K562 (cell line): ENCODE results near the gene LASP1.

ENCODE experiments used
- GTF2F1 ChIP-seq: IDR thresholded peaks from 2 replicates; pipeline ENCODE4 v1.6.1; 2011; ENCODE audit warnings: low read depth, low read length, improper control_type of control experiment
- TF ChIP-seq, protein P1 (sequence below), 3 experiments: IDR thresholded peaks in 2 of 3; conservative IDR thresholded peaks in 1 of 3; 2 replicates each; pipeline ENCODE4 v1.5.1; 2011 to 2012; ENCODE audit warnings: low read length in 3 of 3, mild to moderate bottlenecking in 3 of 3, control low read depth in 2 of 3, improper control_type of control experiment in 1 of 3, inconsistent platforms in 1 of 3, low read depth in 1 of 3, mixed read lengths in 1 of 3, moderate library complexity in 1 of 3; ENCODE audit not compliant: insufficient read depth in 2 of 3

DNA sequence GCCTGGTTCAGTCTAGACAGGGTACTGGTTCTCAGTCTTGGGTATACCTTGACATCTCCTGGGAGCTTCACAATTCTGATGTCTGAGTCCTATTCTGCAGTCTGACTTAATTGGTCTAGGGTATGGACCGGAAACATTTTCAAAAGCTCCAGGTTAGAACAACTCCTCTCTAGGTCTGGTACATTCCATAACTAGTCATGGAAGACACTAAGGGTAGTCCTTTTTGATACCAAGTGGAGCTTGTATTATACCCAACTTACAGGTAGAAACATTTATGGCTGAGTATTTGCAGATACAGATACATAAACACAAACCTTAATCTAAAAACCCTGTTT is 21.3 kb upstream of the LASP1 start:
- TF ChIP-seq, protein P1, sequence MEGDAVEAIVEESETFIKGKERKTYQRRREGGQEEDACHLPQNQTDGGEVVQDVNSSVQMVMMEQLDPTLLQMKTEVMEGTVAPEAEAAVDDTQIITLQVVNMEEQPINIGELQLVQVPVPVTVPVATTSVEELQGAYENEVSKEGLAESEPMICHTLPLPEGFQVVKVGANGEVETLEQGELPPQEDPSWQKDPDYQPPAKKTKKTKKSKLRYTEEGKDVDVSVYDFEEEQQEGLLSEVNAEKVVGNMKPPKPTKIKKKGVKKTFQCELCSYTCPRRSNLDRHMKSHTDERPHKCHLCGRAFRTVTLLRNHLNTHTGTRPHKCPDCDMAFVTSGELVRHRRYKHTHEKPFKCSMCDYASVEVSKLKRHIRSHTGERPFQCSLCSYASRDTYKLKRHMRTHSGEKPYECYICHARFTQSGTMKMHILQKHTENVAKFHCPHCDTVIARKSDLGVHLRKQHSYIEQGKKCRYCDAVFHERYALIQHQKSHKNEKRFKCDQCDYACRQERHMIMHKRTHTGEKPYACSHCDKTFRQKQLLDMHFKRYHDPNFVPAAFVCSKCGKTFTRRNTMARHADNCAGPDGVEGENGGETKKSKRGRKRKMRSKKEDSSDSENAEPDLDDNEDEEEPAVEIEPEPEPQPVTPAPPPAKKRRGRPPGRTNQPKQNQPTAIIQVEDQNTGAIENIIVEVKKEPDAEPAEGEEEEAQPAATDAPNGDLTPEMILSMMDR (IDR thresholded peaks at IDR 0.05 in 2 of 3, conservative IDR thresholded peaks at IDR 0.05 in 1 of 3; ENCODE audit: insufficient read depth in 2 of 3, low read depth in 1 of 3, low read length in 3 of 3): no peak
- no peak for TF ChIP-seq GTF2F1
